ENCODE measurements around the gene TSPAN4. TPM values are rescaled to one million over a fixed set of nuclear protein-coding genes. Genes with fewer than 3 reads are reported as not detected.

TSPAN4 gene
- total RNA-seq, 2 donors from 2014 or later = 12.6 to 18.9 TPM

DNA sequence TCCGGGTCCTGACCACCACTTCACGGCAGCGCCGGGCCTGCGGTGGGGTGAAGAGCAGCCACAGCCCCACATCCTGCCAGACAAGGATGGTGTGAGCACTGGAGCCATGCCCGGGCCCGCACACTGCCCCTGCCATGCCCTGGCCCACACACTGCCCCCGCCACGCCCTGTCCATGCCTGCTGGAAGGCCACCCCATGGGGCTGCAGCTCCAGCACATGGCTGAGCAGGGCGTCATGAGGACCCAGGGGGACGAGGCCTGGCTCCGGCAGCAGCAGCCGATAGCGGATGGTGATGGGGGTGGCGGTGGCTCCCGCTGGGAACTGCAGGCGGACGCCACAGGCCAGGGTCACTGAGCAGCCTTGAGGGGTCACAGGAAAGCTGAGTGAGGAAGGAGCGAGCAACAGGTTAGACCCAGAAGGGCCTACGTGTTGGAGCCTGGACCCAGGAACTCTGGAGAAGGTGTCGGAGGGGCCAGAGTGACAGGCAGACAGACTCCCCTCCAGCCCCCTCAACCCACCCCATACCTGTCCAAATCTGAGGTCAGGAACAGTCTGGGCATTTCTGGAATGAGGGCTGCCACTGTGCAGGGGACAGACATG, 40.5 kb upstream of the TSPAN4 start:
- H3K27ac Mint-ChIP-seq = no peak overlapping the region
- H3K36me3 Mint-ChIP-seq = no peaks in the 10 kb centered on the region
- ATAC-seq (no peak), DNase-seq (ENCODE audit: low spot score in 2 of 2) (no peak)
- H3K9me3 Mint-ChIP-seq = no peaks in the 10 kb centered on the region

DNA sequence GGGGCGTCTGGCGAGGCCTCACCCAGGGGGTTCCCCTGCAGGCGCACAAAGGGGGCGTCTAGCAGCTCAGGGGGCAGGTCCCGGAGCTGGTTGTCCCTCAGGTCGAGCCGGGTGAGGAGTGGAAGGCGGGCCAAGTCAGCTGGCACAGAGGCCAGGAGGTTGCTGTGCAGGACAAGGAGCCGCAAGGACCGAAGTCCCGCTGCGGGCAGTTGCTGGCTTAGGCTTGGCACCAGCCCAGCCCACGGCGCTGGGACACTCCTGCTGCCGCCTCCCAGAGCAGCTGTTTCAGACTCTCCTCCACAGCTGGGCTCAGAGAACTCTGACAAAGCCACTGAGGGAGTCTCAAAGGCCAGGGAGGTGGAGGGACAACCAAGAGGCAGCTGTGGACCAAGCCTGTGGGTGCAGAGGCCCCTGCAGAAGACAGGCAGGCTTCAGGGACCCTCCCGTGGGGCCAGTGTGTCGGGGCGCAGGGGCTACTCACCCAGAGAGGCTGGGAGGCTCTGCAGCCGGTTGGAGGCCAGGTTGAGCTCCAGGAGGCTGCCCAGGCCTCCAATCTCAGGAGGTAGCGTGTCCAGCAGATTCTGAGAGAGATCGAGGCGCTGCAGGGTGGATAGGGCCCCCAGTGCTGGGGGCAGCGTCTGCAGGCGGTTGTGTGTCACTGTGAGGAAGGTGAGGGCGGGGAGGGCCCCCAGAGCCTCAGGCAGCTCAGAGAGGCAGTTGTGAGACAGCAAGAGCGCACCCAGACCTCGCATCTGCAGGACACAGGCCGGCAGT, 39.8 kb upstream of the TSPAN4 start:
- Mint-ChIP-seq H3K36me3 (no peaks in the 10 kb centered on the region), H3K27ac (no peak overlapping the region), H3K9me3 (no peaks in the 10 kb centered on the region)
- no peak for DNase-seq (ENCODE audit: low spot score in 2 of 2)
- ATAC-seq = no peak

DNA sequence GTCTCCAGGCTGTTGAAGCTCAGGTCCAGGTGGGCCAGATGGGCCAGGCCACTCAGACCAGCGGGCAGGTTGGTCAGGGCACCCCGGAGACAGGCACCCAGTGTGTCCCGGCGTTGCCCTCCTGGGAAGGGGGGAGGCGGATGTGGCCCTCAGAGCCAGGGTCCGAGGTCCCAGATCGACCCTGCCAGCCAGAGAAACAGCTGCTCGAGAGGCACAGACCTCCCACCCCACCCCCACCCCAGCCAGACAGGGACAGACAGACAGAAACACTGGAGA, 39.2 kb upstream of the TSPAN4 start:
- ATAC-seq (no peak), DNase-seq (ENCODE audit: low spot score in 2 of 2) (no peak)
- Mint-ChIP-seq H3K9me3 (no peaks in the 10 kb centered on the region), H3K27ac (no peak overlapping the region), H3K36me3 (no peaks in the 10 kb centered on the region)

DNA sequence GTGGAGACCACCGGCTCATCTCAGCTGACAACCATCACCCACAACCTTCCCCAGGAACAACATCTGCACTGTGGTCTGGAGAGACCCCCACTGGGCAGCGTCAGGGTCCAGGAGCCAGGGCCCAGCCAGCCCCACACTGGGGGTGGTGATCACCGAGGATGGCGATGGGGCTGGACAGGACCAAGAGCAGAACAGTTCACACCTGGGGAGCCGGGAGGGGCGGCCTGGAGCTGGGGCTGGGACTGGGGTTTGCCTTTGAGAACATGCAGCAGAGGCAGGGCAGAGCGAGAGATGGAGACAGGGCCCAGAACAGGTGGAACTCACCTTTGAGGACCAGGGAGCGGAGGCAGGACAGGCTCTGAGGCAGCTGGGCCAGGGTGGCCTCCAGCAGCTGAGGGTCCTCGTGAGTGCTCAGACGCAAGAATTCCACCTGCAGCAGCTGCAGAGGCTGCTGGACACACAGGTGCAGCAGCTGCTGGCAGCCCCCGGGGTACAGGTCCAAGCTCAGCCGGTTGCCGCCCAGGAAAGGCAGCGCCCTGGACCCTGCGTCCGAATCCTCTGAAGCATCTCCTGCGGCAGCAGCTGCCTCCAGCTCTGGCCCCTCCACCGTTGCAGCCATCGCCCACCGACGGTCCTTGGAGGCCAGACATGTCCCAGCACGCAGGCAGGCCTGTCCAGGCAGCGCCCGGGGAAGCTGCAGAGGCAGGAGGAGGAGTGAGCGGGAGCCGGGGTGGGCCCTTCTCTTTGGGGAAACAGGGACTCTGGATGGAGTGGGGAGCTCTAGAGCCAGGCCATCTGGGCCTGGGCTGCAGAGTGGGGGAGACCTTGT, 38.7 kb upstream of the TSPAN4 start:
- peak overlapping the region; percentile 55 to 76 for H3K27ac Mint-ChIP-seq

DNA sequence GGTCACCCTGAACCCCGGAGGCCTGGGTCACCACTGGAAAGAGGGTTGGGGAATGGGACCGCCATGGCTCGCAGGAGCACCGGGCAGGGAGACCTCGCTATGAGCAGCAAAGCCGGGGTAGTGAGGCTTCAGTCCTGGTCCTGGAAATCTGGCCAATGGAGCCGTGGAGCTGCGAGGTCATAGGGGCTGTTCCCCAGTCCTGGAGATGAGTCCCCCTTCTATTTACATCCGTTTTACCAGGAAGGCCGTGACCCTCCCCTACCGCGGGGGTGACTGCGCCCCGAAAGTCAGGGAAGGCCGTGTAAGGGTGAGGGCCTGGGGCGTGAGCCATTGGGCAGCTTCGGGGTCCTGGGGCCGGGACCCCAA, 38.1 kb upstream of the TSPAN4 start:
- Mint-ChIP-seq H3K36me3 (peaks cover 5 to 6% of the 10 kb centered on the region in 2 donors), H3K9me3 (no peaks in the 10 kb centered on the region), H3K27ac (peak overlapping the region; percentile 55 to 76)
- DNase-seq (ENCODE audit: low spot score in 2 of 2) (no peak), ATAC-seq (no peak)

More for the DNA sequence above, 38.7 kb upstream of the TSPAN4 start:
- Mint-ChIP-seq H3K36me3 (peaks cover 2 to 3% of the 10 kb centered on the region in 2 donors), H3K9me3 (no peaks in the 10 kb centered on the region)
- ATAC-seq (no peak), DNase-seq (ENCODE audit: low spot score in 2 of 2) (no peak)

DNA sequence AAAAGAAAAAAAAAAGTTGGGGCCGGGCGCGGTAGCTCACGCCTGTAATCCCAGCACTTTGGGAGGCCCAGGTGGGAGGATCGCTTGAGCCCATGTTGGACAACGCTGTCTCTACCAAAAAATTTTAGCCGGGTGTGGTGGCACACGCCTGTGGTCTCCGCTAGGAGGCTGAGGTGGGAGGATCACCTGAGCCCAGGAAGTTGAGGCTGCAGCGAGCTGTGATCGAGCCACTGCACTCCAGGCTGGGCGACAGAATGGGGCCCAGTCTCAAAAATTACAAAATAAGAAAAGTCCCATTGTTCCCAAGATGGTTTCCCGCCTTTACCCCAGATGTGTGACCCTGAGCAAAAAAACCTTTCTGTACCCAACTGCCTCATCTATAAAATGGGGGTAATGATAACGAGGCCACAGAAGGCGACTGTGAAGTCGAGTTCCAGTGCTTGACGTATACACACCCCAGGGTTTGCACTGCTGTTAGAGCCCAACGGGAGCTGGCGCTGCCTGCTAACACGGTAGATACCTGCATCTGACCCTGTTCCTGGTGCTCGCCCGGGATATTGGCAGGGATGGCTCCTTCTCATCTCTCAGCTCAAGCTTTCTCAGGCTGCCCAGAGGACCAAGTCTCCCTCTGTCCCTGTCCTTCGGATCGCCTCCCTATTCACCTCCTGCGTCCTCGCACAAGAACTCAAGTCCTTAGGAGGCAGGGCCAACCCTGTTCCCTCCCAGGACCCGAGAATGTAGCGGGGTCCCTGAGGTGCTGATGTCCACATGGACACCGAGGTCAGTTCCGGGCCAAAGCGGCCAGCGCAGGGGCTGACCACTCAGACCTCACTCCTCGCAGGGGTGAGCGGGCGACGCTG, 34.0 kb upstream of the TSPAN4 start:
- H3K9me3 Mint-ChIP-seq = no peaks in the 10 kb centered on the region
- H3K27ac Mint-ChIP-seq = peak overlapping the region; percentile 98 to 99
- ATAC-seq (no peak), DNase-seq (ENCODE audit: low spot score in 2 of 2) (no peak)
- peaks cover 31 to 35% of the 10 kb centered on the region in 2 donors for H3K36me3 Mint-ChIP-seq

DNA sequence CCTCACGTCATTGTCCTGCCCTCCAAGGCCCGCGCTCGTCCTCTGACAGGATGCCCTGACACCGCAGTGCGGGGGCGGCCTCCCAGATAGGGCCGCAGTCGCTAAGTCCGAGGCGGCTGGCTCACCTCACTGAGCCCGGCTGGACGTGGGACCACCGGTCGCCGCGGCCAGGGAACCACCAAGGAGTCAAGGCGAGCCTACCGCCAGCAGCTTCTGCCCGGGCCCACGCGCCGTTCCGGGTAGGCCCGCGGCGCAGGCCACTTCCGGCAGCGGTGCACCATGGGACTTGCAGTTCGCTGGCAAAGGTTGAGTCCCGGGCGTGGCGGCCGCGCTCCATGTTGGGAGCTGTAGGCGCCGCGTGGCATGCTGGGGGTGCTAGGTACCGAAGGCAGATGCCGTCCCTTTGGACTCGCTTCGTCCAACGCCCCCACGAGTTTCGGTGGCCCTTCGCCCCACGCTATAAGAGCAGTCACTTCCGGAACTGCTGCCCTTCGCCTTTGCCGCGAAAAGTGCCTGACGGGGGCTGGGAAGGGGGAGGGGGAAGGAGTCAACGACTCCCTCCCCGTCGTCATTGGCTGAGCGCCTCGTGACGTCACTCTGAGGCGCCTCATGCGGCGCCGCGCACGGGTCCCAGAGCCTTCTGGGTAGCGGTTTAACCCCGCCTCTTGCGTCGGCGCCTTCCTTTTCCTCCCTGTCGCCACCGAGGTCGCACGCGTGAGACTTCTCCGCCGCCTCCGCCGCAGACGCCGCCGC, 33.2 kb upstream of the TSPAN4 start, which contains the start of gene RPLP2:
Gene RPLP2 (plus strand): TSS at position 681 of the 753 bp plus-strand sequence. CDS start 268 bp downstream, outside the sequence.
- DNase-seq (ENCODE audit: low spot score in 2 of 2) (peak; percentile 95 to 98), ATAC-seq (peak; percentile 84 to 86)
- Mint-ChIP-seq H3K36me3 (peaks cover 31 to 35% of the 10 kb centered on the region in 2 donors), H3K27ac (peak within 1 kb of the TSS; percentile 98 to 99), H3K9me3 (no peaks in the 10 kb centered on the region)

DNA sequence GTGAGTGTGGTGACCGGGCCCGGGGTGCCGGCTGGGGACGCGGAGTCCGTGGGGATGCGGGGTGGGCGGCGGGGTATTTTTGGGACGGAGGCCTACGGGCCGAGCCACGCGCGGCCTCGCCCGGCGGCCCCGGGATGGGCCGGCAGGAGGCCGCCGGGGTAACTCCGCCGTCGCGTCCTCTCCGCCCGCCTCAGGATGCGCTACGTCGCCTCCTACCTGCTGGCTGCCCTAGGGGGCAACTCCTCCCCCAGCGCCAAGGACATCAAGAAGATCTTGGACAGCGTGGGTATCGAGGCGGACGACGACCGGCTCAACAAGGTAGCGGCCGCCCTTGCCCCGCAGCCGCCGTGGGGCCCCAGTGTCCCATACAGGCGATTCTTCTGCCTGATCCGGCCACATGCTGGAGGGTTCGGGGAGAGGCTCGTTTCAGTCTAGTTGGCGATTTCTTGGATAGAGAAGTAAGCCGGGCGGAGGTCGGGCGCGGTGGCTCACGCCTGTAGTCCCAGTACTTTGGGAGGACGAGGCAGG, 32.5 kb upstream of the TSPAN4 start:
- ATAC-seq (no peak), DNase-seq (ENCODE audit: low spot score in 2 of 2) (no peak)
- H3K27ac Mint-ChIP-seq = peak overlapping the region; percentile 97 to 99
- H3K36me3 Mint-ChIP-seq = peaks cover 31 to 35% of the 10 kb centered on the region in 2 donors
- H3K9me3 Mint-ChIP-seq = no peaks in the 10 kb centered on the region

DNA sequence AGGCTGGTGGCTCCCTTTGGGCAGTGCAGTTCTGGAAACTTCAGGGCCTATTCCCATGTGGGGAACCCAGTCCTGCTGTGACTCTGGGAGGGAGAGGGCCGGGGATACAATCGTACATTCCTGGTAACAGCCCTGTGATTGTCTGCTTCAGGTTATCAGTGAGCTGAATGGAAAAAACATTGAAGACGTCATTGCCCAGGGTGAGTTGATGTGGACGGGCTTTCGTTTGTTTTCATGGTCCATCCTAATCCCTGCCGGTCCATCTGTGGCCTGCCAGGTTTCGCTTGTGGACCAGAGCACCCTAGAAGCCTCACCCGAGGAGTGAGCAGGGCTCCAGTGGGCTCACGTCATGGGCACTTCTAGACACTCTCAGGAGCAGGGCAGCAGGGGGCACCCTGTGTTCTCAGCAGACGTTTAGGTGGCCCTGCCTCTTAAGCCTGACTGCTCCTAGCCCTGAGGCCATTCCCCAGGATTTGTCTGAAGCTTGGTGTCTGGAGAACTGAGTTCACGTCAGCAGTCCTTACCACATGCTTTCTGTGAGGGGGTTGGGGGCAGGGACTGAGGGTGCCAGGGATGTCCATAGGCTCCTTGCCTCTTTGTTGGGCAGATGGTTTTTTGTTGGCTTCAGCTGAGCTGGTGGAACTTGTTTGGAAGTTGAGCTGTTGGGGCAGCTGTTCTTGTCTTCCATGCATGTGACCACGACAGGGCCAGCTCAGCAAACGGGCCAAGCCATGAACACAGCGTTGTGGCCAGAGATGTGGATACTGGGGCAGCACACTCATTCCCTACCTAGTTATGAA, 31.0 kb upstream of the TSPAN4 start:
- Mint-ChIP-seq H3K27ac (peak overlapping the region; percentile 97 to 99), H3K36me3 (peaks cover 31 to 35% of the 10 kb centered on the region in 2 donors), H3K9me3 (no peaks in the 10 kb centered on the region)
- ATAC-seq = no peak
- DNase-seq (ENCODE audit: low spot score in 2 of 2) = no peak

DNA sequence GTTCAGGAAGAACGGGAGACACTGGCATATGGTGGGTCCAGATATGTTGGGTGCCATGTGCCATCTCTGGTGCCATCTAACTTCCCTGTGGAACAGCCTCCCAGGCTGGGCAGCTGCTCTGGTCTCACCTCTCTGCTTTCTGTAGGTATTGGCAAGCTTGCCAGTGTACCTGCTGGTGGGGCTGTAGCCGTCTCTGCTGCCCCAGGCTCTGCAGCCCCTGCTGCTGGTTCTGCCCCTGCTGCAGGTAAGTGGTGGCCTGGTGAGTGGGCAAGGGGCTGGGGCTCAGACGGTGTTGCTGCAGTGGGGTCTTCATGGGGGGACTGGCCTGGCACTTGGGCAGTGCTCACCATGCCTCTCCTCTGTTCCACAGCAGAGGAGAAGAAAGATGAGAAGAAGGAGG, 30.3 kb upstream of the TSPAN4 start:
- Mint-ChIP-seq H3K36me3 (peaks cover 31 to 35% of the 10 kb centered on the region in 2 donors), H3K27ac (peak overlapping the region; percentile 97 to 99), H3K9me3 (no peaks in the 10 kb centered on the region)
- ATAC-seq (no peak), DNase-seq (ENCODE audit: low spot score in 2 of 2) (no peak)

DNA sequence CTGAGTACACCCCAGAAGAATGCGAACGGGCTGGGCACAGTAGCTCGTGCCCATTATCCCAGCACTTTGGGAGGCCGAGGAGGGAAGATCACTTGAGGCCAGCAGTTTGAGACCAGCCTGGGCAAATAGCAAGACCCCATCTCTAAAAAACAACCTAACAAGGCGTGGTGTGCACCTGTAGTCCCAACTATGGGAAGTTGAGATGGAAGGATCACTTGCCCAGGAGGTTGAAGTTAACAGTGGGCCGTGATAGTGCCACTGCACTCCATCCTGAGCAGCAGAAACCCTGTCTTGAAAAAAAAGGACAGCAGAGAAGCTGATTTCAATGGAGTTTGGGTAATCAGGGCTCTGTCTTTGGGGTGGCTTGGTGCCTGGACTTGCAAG, 29.6 kb upstream of the TSPAN4 start:
- Mint-ChIP-seq H3K9me3 (no peaks in the 10 kb centered on the region), H3K36me3 (peaks cover 31 to 35% of the 10 kb centered on the region in 2 donors), H3K27ac (no peak overlapping the region)
- DNase-seq (ENCODE audit: low spot score in 2 of 2) (no peak), ATAC-seq (no peak)

DNA sequence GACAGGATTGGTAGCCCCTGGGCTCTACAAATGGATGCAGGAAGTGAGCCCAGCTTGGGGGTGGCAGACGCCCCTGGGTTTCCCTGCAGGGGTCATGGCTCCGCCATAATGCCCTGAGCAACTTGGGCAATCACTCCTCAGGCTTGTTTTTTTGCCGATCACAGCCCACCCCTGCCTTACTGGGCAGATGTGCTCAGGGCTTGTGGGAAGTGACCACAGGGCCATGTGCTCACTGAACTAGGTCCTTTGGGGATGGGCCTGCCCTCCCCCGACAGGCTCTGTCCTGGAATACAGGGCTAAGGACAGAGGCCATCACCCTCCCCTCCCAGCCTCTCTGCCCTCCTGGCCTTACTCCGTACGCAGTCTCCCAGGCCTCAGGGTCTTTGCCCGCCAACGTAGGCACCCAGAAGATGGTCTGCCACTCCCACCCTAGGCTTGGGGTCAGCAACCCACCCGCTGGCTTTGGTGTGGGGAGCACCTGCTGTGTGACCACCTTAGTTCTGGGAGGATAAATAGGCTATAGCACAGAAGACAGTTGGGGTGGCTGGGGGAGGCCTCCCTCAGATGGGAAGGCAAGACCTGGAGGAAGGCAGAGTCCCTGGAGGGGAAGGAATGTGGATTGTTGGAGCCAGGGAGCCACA, 29.1 kb upstream of the TSPAN4 start:
- peaks cover 31 to 35% of the 10 kb centered on the region in 2 donors for H3K36me3 Mint-ChIP-seq
- DNase-seq (ENCODE audit: low spot score in 2 of 2) = no peak

DNA sequence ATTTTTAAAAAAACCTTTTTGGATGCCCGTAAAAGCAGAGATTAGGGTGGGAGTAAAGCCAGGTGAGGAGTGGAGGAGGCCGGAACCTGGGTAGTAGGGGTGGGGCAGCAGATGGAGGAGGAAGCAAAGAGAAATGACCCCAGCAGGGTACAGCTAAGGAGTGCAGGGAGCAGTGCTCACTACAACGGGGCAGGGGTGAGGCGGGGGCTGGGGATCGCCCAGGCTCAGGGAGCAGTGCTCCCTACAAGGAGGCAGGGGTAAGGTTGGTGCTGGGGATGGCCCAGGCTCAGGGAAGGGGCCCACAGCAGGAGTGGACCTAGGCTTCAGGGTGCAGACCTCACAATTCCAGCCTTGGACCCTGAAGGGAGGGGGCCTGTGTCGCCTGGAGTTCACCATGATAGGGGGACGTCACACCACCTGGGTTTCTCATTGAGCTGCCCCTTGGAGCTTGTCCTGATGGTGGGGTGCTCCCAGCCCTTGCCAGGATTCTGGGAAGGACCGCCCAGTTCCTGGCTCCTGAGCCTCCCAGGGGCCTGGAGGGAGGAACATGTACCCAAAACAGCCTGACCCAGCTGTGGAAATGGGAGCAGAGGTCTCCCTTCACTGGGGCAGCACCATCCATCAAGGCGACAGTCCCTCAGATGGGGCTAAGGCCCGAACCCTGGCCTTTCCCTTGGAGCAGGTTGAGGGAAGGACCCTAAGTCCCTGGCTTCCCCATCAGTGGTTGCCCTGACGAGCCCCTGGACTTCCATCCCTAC, 26.8 kb upstream of the TSPAN4 start:
- ATAC-seq = no peak
- H3K9me3 Mint-ChIP-seq = no peaks in the 10 kb centered on the region
- DNase-seq (ENCODE audit: low spot score in 2 of 2) = no peak
- peaks cover 17 to 22% of the 10 kb centered on the region in 2 donors for H3K36me3 Mint-ChIP-seq
- peak overlapping the region in 1 of 2 donors; percentile 82 for H3K27ac Mint-ChIP-seq

More for the DNA sequence above, 29.1 kb upstream of the TSPAN4 start:
- Mint-ChIP-seq H3K27ac (peak overlapping the region; percentile 70 to 74), H3K9me3 (no peaks in the 10 kb centered on the region)
- ATAC-seq = no peak

DNA sequence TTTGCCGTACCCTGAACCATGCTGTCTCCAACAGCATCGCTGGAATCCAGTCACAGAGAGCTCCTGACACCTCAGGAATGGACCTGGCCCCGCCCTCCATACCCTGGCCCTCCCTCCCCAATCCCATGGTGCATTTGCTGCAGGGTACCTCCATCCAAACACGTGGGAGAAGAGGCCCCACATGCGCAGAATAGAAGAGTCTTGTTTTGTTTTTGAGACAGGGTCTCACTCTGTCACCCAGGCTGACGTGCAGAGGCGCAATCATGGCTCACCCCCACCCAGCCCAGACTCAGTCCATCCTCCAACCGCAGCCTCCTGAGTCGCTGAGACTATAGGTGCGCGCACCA, 26.2 kb upstream of the TSPAN4 start:
- Mint-ChIP-seq H3K27ac (peak overlapping the region in 1 of 2 donors; percentile 82), H3K9me3 (no peaks in the 10 kb centered on the region), H3K36me3 (peaks cover 12 to 16% of the 10 kb centered on the region in 2 donors)

More for the DNA sequence above, 26.2 kb upstream of the TSPAN4 start:
- no peak for ATAC-seq
- no peak for DNase-seq (ENCODE audit: low spot score in 2 of 2)
